ENCODE data around the gene CHMP1A.

Gene CHMP1A

DNA sequence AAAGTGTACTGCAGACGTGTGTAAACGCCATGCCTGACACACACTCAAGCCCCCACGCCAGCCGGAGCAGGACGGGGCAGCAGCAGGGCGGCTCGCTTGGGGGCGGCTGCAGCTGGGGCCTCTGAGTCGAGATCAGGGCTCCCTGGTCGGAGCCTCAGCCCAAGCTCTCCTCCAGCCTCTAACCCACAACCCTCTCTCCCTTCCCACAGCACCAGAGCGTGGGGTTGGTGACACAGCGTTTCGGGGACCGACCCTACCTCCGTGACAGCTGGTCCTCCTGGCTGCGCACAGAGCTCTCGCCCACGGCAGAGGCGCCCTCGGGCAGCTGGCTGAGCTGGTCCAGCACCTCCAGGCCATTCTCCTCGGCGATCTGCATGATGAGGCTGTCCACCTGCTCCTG, 11.2 kb downstream of the CHMP1A start:
- TF ChIP-seq FOXP2 (optimal IDR thresholded peaks at IDR 0.05; ENCODE audit: borderline replicate concordance, extremely low read depth, extremely low read length, insufficient read depth) (no peak), POLR2AphosphoS5 (IDR thresholded peaks at IDR 0.05; ENCODE audit: low read depth, low read length) (no peak), TAF1 (IDR thresholded peaks at IDR 0.05; ENCODE audit: borderline replicate concordance, insufficient read depth, low read length) (no peak), SIN3A (IDR thresholded peaks at IDR 0.05; ENCODE audit: borderline replicate concordance, insufficient read depth, low read length) (no peak)
- TF ChIP-seq, protein P1, sequence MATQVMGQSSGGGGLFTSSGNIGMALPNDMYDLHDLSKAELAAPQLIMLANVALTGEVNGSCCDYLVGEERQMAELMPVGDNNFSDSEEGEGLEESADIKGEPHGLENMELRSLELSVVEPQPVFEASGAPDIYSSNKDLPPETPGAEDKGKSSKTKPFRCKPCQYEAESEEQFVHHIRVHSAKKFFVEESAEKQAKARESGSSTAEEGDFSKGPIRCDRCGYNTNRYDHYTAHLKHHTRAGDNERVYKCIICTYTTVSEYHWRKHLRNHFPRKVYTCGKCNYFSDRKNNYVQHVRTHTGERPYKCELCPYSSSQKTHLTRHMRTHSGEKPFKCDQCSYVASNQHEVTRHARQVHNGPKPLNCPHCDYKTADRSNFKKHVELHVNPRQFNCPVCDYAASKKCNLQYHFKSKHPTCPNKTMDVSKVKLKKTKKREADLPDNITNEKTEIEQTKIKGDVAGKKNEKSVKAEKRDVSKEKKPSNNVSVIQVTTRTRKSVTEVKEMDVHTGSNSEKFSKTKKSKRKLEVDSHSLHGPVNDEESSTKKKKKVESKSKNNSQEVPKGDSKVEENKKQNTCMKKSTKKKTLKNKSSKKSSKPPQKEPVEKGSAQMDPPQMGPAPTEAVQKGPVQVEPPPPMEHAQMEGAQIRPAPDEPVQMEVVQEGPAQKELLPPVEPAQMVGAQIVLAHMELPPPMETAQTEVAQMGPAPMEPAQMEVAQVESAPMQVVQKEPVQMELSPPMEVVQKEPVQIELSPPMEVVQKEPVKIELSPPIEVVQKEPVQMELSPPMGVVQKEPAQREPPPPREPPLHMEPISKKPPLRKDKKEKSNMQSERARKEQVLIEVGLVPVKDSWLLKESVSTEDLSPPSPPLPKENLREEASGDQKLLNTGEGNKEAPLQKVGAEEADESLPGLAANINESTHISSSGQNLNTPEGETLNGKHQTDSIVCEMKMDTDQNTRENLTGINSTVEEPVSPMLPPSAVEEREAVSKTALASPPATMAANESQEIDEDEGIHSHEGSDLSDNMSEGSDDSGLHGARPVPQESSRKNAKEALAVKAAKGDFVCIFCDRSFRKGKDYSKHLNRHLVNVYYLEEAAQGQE (IDR thresholded peaks at IDR 0.05; ENCODE audit: insufficient read depth in 1 of 2, low read depth in 2 of 2, low read length in 2 of 2), result no peak

GRCh38 chr16:89645122-89645521, 12.4 kb downstream of the CHMP1A start:
- TF ChIP-seq SIN3A (IDR thresholded peaks at IDR 0.05; ENCODE audit: borderline replicate concordance, insufficient read depth, low read length) (no peak), POLR2AphosphoS5 (IDR thresholded peaks at IDR 0.05; ENCODE audit: low read depth, low read length) (no peak), TAF1 (IDR thresholded peaks at IDR 0.05; ENCODE audit: borderline replicate concordance, insufficient read depth, low read length) (no peak), FOXP2 (optimal IDR thresholded peaks at IDR 0.05; ENCODE audit: borderline replicate concordance, extremely low read depth, extremely low read length, insufficient read depth) (no peak)
- TF ChIP-seq, protein P1 (IDR thresholded peaks at IDR 0.05; ENCODE audit: insufficient read depth in 1 of 2, low read depth in 2 of 2, low read length in 2 of 2), result no peak

- TF ChIP-seq TAF1 (IDR thresholded peaks at IDR 0.05; ENCODE audit: borderline replicate concordance, insufficient read depth, low read length), result no peak
- TF ChIP-seq FOXP2 (optimal IDR thresholded peaks at IDR 0.05; ENCODE audit: borderline replicate concordance, extremely low read depth, extremely low read length, insufficient read depth), result no peak
- TF ChIP-seq SIN3A (IDR thresholded peaks at IDR 0.05; ENCODE audit: borderline replicate concordance, insufficient read depth, low read length), result no peak
- no peak for TF ChIP-seq POLR2AphosphoS5 (IDR thresholded peaks at IDR 0.05; ENCODE audit: low read depth, low read length)
- TF ChIP-seq, protein P1 (IDR thresholded peaks at IDR 0.05; ENCODE audit: insufficient read depth in 1 of 2, low read depth in 2 of 2, low read length in 2 of 2), result no peak
Measured at GRCh38 chr16:89643769-89644300, 13.7 kb downstream of the CHMP1A start.

DNA sequence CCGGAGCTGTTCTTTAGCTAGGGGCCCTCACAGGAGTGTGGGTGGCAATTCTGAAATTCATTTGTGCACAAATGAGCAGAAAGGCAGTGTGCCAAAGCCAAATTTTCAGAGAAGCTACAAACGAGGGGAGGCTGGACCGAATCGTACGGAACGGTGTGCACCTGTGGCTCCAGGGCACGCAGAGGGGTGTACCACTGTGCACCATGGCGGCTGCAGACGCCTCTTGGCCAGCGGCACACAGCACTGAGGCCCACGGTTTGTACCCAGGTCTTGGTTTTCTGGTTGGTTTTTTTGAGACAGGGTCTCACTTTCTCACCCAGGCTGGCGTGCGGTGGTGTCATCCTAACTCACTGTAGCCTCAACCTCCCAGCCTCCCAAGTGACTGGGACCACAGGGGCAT, 14.9 kb downstream of the CHMP1A start:
- TF ChIP-seq SIN3A (IDR thresholded peaks at IDR 0.05; ENCODE audit: borderline replicate concordance, insufficient read depth, low read length), result no peak
- no peak for TF ChIP-seq FOXP2 (optimal IDR thresholded peaks at IDR 0.05; ENCODE audit: borderline replicate concordance, extremely low read depth, extremely low read length, insufficient read depth)
- no peak for TF ChIP-seq TAF1 (IDR thresholded peaks at IDR 0.05; ENCODE audit: borderline replicate concordance, insufficient read depth, low read length)
- no peak for TF ChIP-seq POLR2AphosphoS5 (IDR thresholded peaks at IDR 0.05; ENCODE audit: low read depth, low read length)
- TF ChIP-seq, protein P1 (IDR thresholded peaks at IDR 0.05; ENCODE audit: insufficient read depth in 1 of 2, low read depth in 2 of 2, low read length in 2 of 2), result no peak

All from PFSK-1 (cell line).